Stimulated activated memory B cell treated with anti-CD40 and anti-IgM and Interleukin-4, amounts not matched to agents 10 μg/mL and 1 μg/mL and 100 μg/mL, for 72 hours (primary cell): ENCODE measurements around the gene CD300LD.
A peak's percentile ranks its signal among the peaks of the same experiment; 100 is the strongest.
"Not testable (repeated sequence)": the region's sequence is repeated elsewhere in the genome, so short reads cannot be mapped to it uniquely, and the experiment has no call there.

Source experiments
- ATAC-seq: fragments of 150-1000 bp; cut with Tn5 transposase; 2 replicates; pipeline ENCODE4 v1.10.0; 2021
- H3K27ac Mint-ChIP-seq: one replicate; pipeline ENCODE4 v1.8.0; 2022; ENCODE audit warnings: mild to moderate bottlenecking, mixed read lengths
- H3K27me3 Mint-ChIP-seq: one replicate; pipeline ENCODE4 v1.8.0; 2022; ENCODE audit warnings: mixed read lengths
- H3K36me3 Mint-ChIP-seq: one replicate; pipeline ENCODE4 v1.8.0; 2022; ENCODE audit warnings: mixed read lengths
- H3K4me1 Mint-ChIP-seq: one replicate; pipeline ENCODE4 v1.8.0; 2022; ENCODE audit warnings: mixed read lengths
- H3K4me3 Mint-ChIP-seq: one replicate; pipeline ENCODE4 v1.8.0; 2022; ENCODE audit warnings: mild to moderate bottlenecking, moderate library complexity, mixed read lengths
- H3K9me3 Mint-ChIP-seq: one replicate; pipeline ENCODE4 v1.8.0; 2022; ENCODE audit warnings: mixed read lengths

CD300LD gene

DNA sequence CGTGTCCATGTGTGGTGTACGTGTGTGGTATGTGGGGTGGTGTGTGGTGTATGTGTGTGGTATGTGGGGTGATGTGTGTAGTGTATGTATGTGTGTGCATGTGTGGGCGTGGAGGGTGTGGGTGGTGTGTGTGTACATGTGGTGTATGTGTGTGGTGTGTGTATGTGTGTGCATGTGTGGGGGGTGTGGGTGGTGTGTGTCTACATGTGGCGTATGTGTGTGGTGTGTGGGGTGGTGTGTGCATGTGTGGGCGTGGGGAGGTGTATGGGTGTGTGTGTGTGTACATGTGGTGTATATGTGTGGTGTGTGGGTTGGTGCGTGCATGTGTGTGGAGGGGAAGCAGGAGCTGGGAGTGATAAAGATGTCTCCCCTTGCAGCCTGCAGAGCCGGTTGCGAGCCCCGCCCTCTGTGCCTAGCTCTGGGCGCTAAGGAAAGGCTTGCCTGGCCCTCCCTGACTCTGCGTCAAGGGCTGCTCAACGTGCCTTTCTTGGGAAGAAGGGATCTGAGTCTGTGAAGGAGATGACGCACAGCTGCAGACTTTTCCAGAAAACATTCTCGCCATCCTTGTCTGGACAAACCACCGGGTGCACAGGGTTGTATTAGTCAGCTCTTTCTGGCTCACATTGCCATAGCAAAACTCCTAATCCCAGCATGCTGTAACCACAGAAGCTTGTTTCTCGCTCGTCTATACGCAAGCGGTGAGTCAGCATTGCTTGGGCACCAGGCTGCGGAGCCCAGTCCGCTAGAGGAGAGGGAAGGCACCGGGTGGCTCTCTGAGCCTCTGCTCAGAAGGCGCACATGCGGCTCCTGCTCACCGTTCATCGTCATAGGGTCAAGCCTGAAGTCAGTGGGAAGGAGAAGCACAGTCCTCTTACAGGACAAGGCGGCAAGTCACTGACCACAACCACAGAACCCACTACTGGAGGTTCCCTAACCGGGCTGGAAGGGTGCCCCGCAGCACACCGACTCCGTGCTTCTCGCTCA, 22.8 kb downstream of the CD300LD start:
- Mint-ChIP-seq H3K27me3 (peaks cover 41% of the 10 kb centered on the region), H3K27ac (no peak overlapping the region)

DNA sequence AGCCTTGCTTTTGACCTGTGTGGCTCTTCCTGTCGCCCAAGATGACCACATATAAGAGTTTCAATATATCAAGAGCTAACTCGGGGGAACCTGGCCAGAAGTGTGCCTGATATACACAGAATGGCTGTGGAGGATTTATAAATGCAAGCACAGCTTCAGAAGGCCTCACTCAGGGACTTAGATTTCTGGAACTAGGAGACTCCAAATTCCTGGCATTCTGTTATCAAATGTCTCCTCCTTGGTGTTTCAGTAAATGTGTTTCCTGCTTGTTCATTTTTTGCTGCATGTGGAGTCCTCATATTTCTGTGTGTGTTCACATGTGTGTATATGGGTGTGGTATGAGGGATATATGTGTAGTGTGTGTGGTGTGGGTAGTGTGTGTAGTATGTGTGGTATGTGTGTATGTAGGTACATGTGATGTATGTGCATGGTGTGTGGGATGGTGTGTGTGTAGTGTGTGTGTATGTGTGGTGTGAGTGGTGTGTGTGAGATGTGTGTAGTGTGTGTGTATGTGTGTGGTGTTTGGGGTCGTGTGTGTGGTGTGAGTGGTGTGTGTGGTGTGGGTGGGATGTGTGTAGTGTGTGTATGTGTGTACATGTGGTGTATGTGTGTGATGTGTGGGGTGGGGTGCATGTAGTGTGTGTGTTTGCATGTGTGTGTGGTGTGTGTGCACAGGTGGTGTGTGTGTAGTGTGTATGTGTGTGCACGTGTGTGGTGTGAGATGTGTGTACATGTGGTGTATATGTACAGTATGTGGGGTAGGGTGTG, 23.8 kb downstream of the CD300LD start:
- H3K4me1 Mint-ChIP-seq: peaks cover 18% of the 10 kb centered on the region
- H3K36me3 Mint-ChIP-seq: no peaks in the 10 kb centered on the region
- H3K9me3 Mint-ChIP-seq: peaks cover 3% of the 10 kb centered on the region
- H3K4me3 Mint-ChIP-seq: no peak overlapping the region
- ATAC-seq: no peak
- H3K27me3 Mint-ChIP-seq: peaks cover 49% of the 10 kb centered on the region
- no peak overlapping the region for H3K27ac Mint-ChIP-seq

More for the DNA sequence above, 22.8 kb downstream of the CD300LD start:
- Mint-ChIP-seq H3K9me3 (no peaks in the 10 kb centered on the region), H3K36me3 (no peaks in the 10 kb centered on the region), H3K4me1 (peaks cover 18% of the 10 kb centered on the region), H3K4me3 (no peak overlapping the region)
- no peak for ATAC-seq

DNA sequence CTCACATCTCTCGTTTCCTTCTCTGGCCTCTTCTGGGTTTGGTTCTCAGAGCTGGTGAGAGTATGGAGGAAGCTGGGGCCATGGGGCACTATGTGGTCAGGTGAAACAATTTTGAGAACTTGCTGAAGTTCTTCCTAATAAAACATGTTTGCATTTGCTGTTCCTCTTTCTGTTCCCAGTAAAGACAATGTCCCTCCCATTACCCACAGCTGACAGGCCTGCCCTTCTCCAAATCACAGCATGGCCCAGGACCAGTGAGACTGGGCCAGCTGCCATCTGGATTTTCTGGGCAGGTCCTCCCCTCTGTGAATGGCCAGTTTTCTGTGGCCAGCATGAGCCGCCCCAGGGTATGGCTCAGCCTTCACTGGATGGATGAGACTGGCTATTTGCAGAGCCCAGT, 24.7 kb downstream of the CD300LD start, which contains the start of gene CD300H:
CD300H (minus strand) TSS at position 113 of the 400 bp plus-strand sequence.
- peaks cover 4% of the 10 kb centered on the region for H3K9me3 Mint-ChIP-seq
- H3K4me1 Mint-ChIP-seq: peaks cover 18% of the 10 kb centered on the region
- ATAC-seq: no peak
- no peak within 1 kb of the TSS for H3K4me3 Mint-ChIP-seq
- peaks cover 55% of the 10 kb centered on the region for H3K27me3 Mint-ChIP-seq
- H3K27ac Mint-ChIP-seq: no peak within 1 kb of the TSS
- H3K36me3 Mint-ChIP-seq: no peaks in the 10 kb centered on the region

DNA sequence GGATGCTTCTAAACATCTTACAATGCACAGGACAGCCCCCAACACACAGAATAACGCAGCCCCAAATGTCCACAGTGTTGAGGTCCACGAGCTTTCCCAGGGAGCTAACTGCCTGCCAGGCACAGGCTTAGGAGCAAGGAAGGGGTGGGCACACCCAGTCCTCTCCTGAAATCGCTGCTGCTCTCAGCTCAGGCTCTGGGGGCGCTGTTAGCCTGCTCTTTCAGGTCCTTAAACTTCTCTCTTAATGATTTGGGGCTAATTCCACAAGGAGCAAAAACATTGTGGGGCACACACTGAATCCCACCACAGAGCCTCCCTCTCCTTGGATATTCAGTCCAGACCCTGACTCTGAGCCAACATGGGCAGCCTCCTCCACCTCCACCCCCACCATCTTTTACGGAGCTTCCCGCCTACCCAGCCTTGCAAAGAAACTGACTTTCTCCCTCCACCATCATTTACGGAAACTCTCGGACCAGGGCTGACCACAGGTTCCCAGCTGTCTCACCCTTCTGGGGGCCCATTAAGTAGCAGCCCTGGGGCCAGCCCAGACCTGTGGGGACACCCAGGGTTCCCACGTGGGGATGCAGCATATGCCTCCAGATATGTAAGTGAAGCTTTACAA, 25.8 kb downstream of the CD300LD start:
- Mint-ChIP-seq H3K4me3 (no peak overlapping the region), H3K4me1 (peaks cover 29% of the 10 kb centered on the region), H3K36me3 (no peaks in the 10 kb centered on the region), H3K9me3 (peaks cover 4% of the 10 kb centered on the region), H3K27ac (no peak overlapping the region), H3K27me3 (peaks cover 67% of the 10 kb centered on the region)
- no peak for ATAC-seq

DNA sequence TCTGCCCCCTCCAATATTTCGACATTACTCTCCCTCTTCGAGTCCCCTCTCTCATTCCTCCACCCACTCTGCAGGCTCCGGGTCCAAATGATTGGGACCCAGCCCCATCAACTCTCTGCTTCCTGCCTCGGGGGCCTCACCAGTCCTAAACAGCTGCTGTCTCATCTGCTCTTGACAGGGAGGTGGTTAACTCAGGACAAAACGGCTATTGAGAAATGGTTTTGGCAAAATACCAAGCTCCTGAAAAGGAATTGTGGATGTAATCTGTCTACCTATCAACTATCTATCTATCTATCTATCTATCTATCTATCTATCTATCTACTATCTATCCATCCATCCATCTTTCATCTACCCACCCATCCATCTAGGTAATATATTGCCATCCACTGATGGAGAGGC, 27.0 kb downstream of the CD300LD start:
- no peak overlapping the region for H3K27ac Mint-ChIP-seq
- H3K27me3 Mint-ChIP-seq: peaks cover 69% of the 10 kb centered on the region
- no peaks in the 10 kb centered on the region for H3K36me3 Mint-ChIP-seq
- H3K9me3 Mint-ChIP-seq: peaks cover 4% of the 10 kb centered on the region
- H3K4me3 Mint-ChIP-seq: no peak overlapping the region
- peaks cover 32% of the 10 kb centered on the region for H3K4me1 Mint-ChIP-seq
- no peak for ATAC-seq

DNA sequence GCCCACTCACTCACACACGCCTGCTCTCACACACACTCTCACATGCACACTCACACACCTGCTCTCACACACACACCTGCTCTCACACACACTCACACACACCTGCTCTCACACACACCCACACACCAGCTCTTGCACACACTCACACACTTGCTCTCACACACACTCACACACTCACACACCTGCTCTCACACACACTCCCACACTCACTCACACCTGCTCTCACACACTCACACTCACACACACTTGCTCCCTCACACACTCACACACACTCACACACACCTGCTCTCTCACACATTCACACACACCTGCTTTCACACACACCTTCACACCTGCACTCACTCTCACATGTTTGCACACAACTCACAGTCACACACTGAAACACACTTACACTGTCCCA, 28.7 kb downstream of the CD300LD start:
- H3K4me1 Mint-ChIP-seq: peaks cover 36% of the 10 kb centered on the region
- H3K9me3 Mint-ChIP-seq: peaks cover 10% of the 10 kb centered on the region
- H3K27ac Mint-ChIP-seq: no peak overlapping the region
- peaks cover 57% of the 10 kb centered on the region for H3K27me3 Mint-ChIP-seq
- ATAC-seq: no peak
- H3K4me3 Mint-ChIP-seq: no peak overlapping the region
- H3K36me3 Mint-ChIP-seq: no peaks in the 10 kb centered on the region

DNA sequence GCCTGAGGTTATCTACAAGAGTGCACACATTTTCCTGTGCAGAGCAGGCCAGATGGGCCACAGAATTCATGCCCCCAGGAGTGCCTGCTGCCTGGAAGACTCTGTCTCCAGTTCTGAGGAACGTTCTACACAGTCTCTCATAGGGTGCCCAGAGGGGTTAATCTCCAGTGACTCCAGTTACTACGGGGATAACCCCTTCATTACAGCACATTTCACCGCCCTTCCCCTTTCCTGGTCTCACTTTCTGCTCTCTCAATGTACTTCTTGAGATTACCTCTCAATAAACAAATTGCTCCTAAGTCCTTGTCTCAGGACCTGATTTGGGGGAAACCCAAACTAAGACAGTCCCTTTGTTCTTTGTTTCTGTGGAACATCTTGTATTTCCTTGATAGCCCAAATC, 30.5 kb downstream of the CD300LD start:
- Mint-ChIP-seq H3K27me3 (peaks cover 42% of the 10 kb centered on the region), H3K27ac (no peak overlapping the region), H3K4me3 (no peak overlapping the region), H3K9me3 (peaks cover 14% of the 10 kb centered on the region), H3K36me3 (no peaks in the 10 kb centered on the region), H3K4me1 (peaks cover 35% of the 10 kb centered on the region)
- ATAC-seq: no peak

DNA sequence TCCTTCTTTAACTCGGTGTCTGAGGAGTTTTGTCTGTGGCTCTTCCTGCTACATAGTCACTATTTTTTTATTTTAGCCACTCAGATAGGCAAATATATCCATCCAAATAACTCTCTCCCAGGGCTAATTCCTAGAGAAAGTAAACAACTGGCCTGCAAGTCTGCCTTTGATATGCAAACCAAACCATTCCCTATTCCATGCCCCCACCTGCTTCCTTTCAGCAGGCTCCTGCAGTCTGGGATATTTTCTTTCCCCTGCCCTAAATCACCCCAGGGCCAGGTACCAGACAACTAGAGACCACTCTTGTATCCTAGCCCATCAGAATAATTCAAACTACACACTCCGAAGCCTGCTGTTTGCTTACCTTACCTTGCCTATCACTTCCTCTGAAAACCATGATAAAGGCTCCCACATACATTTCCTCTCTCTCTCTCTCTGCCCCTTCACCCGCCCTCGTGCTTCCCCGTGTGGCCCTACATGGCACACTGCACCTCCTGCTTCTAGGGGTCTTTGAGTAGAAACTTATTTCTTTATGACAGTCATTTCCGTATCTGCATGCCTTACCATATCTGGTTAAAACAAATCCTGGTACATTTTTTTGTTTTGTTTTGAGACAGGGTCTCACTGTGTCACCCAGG, 33.1 kb downstream of the CD300LD start:
- H3K4me3 Mint-ChIP-seq: no peak overlapping the region
- H3K4me1 Mint-ChIP-seq: peaks cover 35% of the 10 kb centered on the region
- peaks cover 27% of the 10 kb centered on the region for H3K27me3 Mint-ChIP-seq
- peak overlapping the region; percentile 46 for H3K27ac Mint-ChIP-seq
- no peak for ATAC-seq
- H3K36me3 Mint-ChIP-seq: no peaks in the 10 kb centered on the region
- peaks cover 18% of the 10 kb centered on the region for H3K9me3 Mint-ChIP-seq

DNA sequence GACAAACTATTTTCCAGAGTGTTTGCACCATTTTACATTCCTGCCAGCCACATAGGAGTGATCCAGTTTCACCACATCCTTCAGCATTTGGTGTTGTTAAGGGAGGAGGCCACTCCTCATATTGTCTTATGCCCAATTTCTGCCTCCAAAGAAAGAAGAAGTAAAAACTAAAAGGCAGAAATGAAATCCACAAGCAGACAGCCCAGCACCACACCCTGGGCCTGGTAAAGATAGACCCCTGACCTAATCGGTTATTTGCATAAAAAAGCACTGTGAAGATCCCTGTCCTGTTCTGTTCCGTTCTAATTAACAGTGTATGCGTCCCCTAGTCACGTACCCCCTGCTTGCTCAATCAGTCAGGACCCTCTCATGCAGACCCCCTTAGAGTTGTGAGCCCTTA, 33.7 kb downstream of the CD300LD start:
- Mint-ChIP-seq H3K4me1 (peaks cover 35% of the 10 kb centered on the region), H3K27me3 (peaks cover 21% of the 10 kb centered on the region), H3K27ac (peak overlapping the region; percentile 46), H3K9me3 (peaks cover 16% of the 10 kb centered on the region)
- ATAC-seq, H3K4me3 Mint-ChIP-seq, H3K36me3 Mint-ChIP-seq: not testable (repeated sequence)

DNA sequence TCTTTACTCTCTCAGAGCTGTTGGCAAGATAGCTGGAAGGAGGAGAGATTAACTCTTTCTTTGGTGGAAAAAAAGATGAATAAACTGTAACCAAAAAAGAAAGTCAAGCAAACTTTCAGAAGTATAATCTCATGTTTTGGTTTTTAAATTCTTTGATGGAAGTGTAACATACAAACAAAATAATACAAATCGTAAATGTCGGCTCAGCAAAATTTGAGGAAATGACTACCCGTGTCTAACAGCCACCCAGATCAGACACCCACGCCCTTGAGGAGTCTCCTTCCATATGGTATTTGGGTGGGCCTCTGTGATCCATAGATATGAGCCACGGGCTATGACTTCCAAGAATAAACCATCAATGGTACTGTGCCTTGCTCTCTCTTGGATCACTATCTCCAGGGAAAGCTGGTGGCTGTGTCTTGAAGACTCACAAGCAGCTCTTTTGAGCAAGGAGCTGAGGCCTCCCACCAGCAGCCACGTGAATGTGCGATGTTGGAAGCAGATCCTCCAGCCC, 36.6 kb downstream of the CD300LD start:
- no peak for ATAC-seq
- Mint-ChIP-seq H3K4me1 (peaks cover 21% of the 10 kb centered on the region), H3K27ac (no peak overlapping the region), H3K27me3 (peaks cover 14% of the 10 kb centered on the region), H3K4me3 (no peak overlapping the region), H3K36me3 (no peaks in the 10 kb centered on the region), H3K9me3 (peaks cover 14% of the 10 kb centered on the region)

DNA sequence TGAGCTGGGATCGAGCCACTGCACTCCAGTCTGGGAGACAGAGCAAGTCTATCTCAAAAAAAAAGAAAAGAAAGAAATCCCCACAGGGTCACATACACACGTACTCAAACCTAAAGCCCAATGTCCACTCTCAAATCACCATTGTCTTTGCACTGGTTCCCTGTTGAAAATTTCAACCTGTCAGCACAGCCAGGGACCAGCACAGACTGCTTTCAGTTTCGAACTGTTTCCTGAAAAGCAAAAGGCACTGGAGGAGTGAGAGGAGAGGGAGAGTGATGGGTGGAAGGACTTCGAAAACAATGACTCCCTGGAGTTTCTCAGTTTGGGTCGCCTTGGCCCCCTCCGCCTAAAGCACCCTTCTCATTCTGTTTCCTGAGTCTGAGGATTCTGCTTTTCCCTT, 37.2 kb downstream of the CD300LD start:
- ATAC-seq: no peak
- Mint-ChIP-seq H3K4me1 (peaks cover 21% of the 10 kb centered on the region), H3K4me3 (no peak overlapping the region), H3K27me3 (peaks cover 20% of the 10 kb centered on the region), H3K36me3 (no peaks in the 10 kb centered on the region), H3K9me3 (peaks cover 14% of the 10 kb centered on the region), H3K27ac (no peak overlapping the region)

DNA sequence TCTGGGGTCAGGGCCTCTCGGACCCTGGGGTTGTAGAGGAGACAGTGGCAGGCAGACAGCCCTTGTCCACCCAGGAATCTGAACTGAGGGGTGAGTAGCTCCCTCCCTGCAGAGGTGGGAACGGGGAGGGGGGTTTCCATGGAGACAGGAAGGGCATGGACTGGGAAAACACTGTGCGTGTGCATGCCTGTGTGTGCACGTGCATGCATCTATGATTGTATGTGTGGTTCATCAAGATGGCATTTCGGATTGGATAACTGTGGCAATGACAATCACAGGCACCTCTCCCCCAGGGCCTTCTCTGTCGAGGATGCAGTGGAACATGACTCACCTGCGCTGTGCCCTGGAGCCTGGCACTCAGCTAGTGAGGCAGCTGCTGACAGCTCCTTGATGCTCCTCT, 40.0 kb downstream of the CD300LD start:
- no peak overlapping the region for H3K4me3 Mint-ChIP-seq
- peaks cover 11% of the 10 kb centered on the region for H3K4me1 Mint-ChIP-seq
- no peaks in the 10 kb centered on the region for H3K36me3 Mint-ChIP-seq
- no peak overlapping the region for H3K27ac Mint-ChIP-seq
- H3K9me3 Mint-ChIP-seq: peaks cover 4% of the 10 kb centered on the region
- H3K27me3 Mint-ChIP-seq: peaks cover 42% of the 10 kb centered on the region
- ATAC-seq: no peak

DNA sequence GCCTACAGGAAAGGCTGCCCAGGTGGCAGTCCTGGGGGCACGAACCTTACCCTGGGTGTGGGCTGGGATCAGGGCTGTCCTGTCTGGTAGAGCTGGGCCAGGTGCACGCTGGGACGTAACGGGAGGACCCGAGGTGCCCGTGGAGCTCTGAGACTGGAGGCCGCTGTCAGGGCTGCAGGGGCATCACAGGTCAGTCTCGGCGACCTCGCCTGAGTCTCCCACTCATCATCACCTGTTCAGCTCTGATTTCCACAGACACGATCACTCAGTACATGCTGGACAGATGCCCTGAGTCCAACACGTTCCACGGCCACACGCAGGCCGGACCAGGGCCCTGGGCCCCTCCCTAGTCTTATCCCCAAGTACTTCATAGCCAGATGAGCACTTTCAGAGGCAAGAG, 41.5 kb downstream of the CD300LD start:
- H3K4me1 Mint-ChIP-seq: peaks cover 11% of the 10 kb centered on the region
- H3K27ac Mint-ChIP-seq: no peak overlapping the region
- H3K9me3 Mint-ChIP-seq: no peaks in the 10 kb centered on the region
- no peaks in the 10 kb centered on the region for H3K36me3 Mint-ChIP-seq
- H3K4me3 Mint-ChIP-seq: no peak overlapping the region
- peaks cover 42% of the 10 kb centered on the region for H3K27me3 Mint-ChIP-seq
- ATAC-seq: no peak

DNA sequence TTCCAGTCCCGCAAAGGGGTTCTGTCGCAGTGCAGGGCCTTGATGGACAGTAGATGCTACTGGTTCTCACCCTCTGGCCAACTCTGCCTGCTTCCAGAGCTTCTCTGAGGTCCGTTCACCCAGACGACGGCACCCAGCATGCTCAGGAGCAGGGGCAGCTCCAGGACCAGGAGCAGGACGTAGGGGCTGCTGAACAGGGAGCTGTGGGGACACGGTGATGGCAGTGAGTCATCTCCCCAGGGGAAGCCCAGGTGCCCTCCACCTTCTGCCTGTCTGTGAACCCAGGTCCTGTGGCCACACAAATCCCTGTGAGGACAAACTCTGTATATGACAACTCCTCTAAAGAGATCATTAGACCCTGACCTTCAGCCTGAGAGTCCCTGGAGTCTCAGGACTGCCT, 42.7 kb downstream of the CD300LD start:
- Mint-ChIP-seq H3K36me3 (no peaks in the 10 kb centered on the region), H3K4me1 (peaks cover 11% of the 10 kb centered on the region), H3K4me3 (no peak overlapping the region), H3K9me3 (no peaks in the 10 kb centered on the region), H3K27me3 (peaks cover 42% of the 10 kb centered on the region), H3K27ac (no peak overlapping the region)
- no peak for ATAC-seq

DNA sequence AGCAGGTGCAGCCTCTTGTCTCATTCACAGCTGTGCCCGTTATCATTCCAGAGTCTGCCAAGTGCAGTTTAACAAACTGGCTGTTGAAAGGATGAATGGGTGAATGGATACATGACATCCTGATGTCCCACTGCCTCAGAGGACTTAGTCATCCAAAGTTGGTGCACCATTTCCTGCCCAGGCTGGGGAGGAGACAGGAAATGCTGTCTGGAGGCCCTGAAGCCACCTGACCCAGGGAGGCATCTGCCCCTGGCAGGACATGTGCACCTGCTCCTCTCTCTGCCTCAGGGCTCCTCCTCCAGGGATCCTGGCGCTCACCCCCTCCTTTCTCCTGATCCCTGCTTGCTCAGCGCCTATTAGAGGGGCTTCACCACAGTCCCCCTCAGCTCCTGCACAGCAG, 44.3 kb downstream of the CD300LD start:
- H3K36me3 Mint-ChIP-seq: no peaks in the 10 kb centered on the region
- no peak overlapping the region for H3K27ac Mint-ChIP-seq
- no peaks in the 10 kb centered on the region for H3K9me3 Mint-ChIP-seq
- ATAC-seq: no peak
- peaks cover 42% of the 10 kb centered on the region for H3K27me3 Mint-ChIP-seq
- H3K4me1 Mint-ChIP-seq: peaks cover 11% of the 10 kb centered on the region
- no peak overlapping the region for H3K4me3 Mint-ChIP-seq
